Occipital lobe (tissue), 2 donors: ENCODE results near the gene CES1. TPM values are rescaled to one million over a fixed set of nuclear protein-coding genes. Genes with fewer than 3 reads are reported as not detected.
"Not testable (repeated sequence)": the region's sequence is repeated elsewhere in the genome, so short reads cannot be mapped to it uniquely, and the experiment has no call there.

Source experiments
- DNase-seq: peaks from one replicate; lab custom pipeline; 2025; lab: John Stamatoyannopoulos, UW
- total RNA-seq: library from RNA; depleted of rRNA; stranded (reverse); fragments of >200 nt; gene quantifications from one replicate; pipeline ENCODE4 v1.2.3, GENCODE V29; 2014

CES1 gene
- total RNA-seq, 1 donor from 2014 or later = 1.9 TPM

DNA sequence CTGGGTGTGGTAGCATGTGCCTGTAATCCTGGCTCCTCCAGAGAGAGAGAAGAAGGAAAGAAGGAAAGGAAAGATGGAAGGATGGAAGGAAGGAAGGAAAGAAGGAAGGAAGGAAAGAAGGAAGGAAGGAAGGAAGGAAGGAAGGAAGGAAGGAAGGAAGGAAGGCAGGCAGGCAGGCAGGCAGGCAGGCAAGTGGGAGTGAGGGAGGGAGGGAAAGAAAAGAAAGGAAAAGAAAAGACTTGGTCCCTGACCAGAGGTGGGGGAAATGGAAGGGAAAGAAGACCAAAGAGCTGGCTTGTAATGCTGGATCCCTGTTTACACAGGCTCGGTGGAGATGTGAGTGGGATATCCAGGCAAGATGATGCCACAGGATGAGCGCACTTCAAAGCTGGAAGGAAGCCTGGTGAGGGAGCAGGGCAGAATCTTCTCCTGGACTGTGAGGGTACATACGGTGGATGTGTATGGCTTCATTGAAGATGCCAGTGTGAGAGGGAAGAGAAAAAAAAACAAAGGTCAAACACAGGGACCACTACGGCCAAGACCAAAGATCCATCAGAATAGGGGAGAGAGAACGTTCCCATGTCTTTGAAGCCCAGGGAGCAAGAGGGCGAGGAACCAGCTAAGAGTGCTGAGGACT is 2.1 kb downstream of the CES1 start:
- DNase-seq = no peak

DNA sequence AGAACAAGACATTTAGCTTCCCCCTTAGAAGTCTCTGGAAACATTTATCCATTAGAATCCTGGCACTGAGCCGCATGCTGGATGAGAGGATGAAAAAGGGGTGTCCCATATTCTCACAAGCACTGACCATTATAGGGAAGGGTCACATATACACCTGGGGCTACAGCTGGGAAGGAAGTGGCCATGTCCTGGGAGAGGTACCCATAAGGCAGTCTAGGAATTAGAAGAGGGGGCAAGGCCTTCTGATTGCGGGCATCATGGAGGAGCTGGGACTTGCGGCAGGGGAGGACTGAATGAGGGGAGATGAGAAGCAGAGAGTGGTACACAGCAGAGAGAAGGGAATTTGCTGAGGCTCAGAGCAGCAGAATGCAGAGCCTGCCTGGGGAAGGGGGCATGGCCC is 3.7 kb downstream of the CES1 start:
- not testable (repeated sequence) for DNase-seq

DNA sequence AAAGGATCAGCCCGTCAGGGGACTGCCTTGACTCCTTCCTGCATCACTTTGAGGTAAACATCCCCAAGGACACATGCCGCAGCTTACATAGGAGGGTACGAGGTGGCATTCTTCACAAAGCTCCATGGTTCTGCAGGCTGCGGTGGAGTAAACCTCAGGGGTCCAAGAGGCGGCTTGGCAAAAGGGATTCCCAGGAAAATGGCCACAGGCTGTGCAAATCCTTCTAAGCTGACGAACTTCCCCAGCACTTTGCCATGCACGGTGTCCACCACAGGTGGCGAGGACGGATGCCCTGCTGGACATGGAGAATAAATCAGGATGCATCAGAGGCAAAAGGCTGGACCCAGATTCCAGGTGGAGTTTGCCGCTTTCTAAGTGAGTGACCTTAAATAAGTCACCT is 4.2 kb downstream of the CES1 start:
- no peak for DNase-seq

DNA sequence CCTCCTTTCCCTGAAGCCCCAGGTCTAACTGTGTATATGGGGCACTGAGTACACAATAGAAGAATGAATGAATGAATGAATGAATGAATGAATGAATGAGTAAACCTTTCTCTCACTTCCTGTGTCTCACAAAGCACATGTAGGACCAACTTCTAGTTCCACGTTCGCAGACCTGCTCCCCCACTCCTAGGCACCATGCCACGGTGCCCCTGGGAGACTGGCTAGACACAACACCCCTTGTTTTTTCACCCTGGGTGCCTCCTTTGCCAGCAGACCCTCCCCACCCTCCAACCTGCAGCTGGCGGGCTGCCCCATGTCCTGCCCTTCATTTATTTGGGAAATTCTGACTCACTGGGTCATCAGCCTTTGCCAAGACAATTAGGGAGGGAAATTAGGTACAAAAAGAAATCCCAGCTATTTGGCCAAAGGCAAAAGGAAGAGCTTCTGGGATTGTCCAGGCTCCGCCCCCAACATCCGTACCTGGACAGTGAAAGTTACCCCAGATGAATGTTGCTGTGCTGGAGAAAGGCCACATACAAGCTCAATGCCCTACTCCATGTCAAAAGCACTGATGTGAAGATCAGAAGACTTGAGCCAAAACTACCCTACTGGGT is 7.7 kb downstream of the CES1 start:
- no peak for DNase-seq

DNA sequence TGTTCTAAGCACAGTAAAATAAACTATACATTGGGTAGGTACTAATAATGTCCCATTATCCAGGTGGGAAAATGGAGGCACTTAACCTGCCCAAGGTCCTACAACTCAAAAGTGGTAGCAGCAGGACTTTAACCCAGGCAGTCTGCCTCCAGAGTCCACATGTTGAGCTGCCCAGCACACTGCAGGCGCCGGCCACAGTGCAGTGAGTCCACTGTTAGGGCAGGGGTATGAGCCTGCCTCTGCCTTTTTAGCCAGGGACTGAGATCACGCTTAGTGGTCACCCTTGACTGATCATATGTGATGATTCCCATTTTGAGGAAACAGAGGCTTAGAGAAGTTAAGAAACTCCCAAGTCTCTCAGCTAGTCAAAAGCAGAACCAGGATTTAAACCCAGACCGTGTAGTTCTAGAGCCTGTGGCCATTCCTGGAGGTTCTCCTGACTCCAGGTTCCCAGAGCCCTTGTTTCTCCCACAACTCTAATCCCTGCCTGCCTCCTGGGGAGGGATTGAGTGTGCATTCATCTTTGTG is 8.4 kb downstream of the CES1 start:
- no peak for DNase-seq

DNA sequence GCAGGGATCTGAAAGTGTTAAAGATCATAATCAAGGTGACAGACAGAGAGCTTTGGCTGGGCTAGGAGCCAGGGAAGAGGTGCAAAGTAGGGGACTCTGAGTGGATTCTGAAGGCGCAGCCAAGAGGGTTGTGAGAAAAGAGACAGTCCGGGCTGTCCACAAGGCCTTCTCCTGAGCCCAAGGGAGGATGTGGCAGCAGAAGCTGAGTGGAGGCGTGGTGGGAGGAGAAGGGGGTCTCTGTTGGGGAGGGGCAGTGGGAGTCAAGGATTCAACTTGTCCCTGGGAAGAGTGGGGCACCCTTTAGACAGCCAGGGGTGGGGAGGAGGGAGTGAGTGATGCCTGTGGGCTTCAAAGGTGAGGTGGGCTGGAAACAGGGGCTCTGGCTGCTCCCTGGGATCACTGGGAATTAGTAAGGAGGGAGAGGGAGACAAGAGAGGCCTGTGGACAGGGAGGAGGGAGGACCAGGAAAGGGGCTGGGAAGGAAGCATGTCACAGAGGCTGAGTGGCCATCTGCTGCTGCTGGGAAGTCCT is 10.6 kb downstream of the CES1 start:
- DNase-seq = no peak

DNA sequence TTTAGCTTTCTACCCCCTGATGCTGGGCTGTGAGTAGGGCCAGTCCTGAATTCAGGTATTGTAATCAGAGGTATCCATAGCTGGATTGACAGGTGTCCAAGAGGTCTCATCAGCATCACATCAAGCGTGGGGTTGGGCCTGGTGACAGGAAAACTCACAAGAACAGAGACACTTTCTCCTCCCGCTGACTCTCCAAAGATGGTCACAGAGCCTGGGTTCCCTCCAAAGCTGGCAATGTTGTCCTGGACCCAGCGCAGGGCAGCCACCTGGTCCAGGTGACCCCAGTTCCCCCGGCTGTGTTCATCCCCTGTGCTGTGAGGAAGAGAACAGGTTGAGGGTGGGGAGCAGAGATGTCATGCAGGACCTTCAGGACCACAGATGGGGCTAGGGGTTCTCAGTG is 11.7 kb downstream of the CES1 start:
- DNase-seq = no peak

DNA sequence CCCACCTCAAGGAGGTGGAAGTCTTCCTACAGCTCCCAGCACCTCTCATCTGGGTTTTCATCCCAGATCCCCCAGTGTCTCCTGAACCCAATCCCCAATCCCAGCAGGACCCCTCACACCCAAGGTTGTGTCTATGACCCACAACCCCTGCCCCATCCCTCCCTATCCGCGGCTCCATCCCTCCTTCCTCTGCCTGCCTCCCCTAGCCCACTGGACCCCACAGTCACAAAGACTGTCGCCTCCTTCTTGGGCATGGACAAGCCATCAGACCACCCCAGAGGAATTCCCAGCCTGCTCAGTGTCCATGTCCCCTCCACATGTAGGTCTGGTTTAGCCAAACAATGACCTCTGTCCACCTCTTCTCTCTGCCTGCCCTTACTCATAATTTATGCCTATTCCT is 12.3 kb downstream of the CES1 start:
- DNase-seq = no peak

DNA sequence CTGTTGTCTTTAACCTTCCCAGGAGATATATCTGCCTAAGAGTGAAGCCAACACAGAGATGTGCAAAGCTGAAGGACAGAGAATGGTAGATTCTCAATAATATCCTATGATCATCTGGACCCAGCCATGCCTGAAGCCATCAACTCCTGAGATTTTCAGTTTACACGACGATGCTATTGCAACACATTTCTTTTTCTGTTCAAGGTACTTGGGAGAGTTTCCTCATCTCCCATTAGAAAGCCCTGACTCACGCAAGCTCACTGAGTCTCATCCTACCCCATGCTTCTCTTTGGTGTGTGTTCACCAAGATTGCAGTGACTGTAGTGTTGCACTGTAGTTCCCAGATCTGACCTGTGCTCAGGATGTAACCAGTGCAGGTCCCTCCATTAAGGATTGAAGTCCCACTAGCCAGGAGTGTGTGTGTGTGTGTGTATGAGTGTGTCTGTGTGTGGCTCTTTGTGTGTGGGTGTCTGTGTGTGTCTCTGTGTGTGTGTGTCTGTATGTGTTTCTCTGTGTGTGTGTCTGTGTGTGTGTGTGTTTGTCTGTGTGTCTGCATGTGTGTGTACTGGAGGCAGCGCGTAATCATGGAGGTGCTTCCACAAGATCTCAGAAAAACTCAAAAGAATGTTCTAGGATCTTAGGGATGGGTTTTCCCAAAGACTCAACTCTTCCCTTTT is 15.5 kb downstream of the CES1 start:
- no peak for DNase-seq

DNA sequence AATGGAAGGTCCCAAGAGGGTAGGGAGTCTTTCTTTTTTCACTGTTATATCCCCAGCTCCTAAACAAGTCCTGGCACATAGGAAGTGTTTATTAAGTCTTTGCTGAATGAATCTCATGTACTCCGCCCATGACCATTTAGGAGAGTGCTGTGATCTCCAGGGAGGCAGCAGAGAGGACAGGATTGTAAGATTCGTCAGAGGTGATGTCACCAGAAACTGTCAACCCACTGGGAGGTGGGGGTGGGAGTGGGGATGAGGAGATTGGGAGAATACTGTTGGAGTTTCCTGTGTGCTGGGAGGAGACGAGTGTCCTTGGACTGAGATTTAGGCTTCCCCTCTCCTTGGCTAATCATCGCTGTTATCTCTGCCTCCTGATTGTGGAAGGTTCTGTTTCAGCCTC is 16.7 kb downstream of the CES1 start:
- DNase-seq = not testable (repeated sequence)

DNA sequence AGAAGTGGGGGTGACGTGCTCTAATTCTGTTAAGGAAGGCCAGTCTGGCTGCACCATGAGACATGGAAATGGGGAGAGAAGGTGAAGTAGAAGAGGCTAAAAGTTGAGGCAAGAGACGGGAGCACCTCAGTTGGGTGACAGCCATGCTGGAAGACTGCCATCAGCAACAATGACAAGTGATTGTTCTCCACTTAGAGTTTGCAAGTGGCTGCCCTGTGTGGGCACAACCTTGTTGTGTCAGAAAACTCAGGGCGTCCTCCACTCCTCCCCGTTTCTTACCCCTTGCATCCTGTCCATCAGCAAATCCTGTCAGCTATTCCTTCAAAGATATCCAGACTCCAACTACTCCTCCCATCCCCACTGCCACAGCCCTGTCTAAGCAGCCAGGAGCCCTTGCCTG is 17.6 kb downstream of the CES1 start:
- DNase-seq = no peak

DNA sequence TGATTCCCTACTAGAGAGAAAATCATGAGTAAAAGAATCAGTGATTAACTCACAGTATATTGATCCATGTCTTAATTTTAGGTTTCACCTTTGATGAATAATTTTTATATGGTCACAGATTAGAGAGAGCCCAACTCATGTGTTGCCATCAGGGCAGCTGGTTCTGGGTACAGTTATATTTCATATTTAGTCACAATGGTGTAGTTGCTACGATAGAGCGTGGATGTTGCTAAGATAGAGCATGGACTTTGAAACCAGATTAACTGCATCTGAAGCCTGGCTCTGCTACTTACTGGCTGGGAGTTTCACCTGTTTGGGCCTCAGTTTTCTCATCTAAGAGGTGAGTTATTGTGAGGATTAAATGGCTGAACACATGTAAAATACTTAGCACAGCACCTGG is 18.7 kb downstream of the CES1 start:
- not testable (repeated sequence) for DNase-seq

DNA sequence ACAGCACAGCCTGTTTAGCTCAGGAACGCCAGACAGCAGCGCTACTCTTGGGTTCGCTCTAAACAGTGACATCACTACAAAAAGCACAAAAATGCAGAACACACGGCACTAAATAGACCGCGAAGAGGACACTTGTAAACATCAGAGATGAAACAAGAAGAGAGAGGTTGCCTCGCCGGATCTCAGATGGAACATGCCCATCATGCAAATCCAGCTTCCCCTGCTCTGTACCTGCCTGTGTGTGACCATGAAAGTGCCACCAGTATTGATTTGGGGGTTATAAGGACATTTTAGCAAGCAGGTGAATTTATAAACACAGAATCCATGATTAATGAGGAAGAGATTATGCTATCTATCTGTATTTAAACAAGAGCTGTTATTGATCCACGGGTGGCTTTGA is 19.2 kb downstream of the CES1 start:
- not testable (repeated sequence) for DNase-seq

DNA sequence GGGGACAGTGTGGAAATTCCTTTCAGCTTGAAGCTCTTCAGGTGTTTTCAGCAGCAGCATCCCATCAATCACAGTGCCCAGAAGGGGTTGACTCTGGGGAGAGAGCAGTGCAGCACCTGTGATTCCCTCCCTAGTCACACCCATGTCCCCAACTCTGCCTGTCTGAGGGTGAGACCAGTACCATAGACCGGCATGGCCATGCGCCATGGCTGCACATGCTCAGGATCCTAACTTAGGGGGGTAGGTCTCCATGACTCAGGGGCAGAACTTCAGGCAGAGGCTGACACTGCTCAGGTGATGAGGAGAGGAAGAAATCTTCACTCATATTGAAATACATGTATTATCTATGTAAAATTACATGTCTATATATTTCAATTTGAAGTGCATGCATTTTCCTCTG is 19.9 kb downstream of the CES1 start:
- no peak for DNase-seq

DNA sequence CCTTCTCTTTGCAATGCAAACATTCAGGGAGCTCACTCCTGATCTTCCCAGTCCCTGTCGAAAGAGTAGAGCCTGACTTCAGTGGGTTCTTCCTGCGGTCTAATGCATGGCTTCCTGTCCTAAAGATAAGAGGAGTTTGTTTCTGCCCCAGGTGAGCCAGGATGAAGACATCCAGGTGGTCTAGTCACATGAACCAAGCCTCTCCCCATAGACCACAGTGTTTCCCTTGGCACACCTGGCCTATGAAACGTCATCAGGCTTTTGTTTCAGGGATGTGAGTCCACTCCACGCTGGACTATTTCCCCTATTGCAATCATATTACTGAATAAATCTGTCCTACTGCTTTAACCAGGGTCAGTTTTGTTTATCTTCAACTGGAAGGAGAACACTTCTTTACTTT is 21.1 kb downstream of the CES1 start:
- DNase-seq = no peak

DNA sequence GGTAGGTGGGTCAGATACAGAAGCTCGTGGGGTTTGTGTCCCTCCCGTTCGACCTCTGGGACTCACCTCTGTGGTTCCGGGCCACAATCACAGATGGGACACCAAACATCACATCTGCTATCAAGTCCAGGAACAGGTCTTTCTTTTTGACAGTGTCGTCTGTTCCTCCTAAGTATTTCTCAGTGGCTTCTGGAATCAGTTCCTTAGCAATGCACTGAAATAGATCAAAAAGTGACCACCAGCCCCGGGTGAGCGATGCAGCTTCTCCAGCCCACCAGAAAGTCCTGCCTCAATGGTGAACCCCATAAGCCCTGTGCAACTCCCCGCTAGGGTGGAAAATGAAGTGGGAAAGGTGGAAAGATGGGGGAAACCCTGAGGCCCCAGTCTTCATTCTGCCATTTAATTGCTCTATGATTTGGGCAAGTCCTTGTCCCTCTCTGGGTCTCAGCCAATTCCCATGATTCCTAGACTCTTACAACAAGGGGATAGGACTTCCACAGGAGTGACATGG is 22.4 kb downstream of the CES1 start:
- DNase-seq = no peak

DNA sequence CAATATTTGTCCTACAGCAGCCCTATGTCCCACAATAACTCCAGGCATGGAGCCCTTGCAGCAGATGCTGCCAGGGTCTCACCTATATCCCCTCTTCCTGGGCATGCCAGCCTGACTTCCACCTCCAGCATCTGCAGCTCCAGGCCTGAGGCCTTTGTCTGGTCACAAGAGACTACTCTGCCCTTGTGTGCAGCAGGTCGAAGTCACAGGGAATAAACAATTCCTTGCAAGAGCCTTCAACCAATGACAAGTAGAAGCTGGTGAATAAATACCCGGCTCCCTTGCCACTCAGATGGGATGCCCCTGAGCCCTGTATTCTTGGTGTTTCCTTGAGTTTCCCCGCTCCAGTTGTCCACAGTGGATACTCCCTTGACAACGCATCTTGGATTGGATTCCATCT is 23.0 kb downstream of the CES1 start:
- no peak for DNase-seq

DNA sequence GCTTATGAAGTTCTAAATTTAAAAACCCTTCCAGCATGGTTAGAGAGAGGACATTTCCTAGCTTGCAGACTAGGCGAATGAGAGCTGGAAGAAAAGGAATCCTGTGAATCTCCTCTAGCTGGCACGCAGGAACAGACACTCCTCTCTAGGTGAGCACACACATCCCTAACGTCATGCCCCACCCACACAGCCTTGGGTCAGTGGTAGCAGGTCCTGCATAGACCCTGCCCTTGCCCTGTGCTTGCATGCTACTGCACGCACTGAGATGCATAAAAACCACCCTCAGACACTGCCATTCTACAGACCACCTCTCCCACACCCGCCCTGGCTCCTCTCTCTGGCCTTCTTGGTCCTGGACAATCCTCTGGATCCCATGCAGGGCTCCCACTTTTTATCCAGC is 23.5 kb downstream of the CES1 start:
- no peak for DNase-seq

DNA sequence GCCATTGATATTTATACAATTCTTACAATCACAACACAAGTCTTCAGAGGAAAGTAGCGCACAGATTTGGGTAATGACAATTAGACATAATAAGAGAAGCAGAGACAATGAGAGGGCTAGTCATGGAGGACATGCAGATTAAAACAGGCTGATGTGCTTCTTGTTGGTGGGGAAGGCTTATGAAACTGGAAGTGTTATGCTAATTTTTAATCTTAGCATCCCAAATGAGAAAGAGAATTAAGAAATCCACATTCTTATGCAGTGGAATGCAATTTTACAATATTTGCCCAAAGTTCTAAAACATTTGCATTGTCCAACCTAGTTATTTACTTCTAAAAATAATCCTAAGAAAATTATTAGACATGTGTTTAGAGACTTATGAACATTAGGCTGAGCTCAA is 24.6 kb downstream of the CES1 start:
- not testable (repeated sequence) for DNase-seq

DNA sequence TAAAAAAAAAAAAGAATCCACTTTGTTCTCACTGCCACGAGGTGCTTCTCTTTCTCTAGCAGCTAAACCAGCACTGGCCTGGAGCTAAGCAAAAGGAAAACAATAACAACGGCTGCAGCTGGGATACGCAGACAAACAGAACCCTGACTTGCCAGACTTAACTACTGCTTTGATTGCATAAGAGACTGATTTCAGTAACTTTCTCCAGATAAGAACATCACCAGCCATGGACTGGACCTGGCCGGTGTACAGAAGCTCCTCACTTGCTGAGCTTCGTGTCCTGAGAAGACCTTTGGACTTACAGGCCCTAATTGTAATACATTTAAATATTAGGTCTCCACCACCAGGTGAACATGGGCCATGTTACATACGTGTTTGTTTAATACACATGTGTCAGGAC is 27.8 kb downstream of the CES1 start:
- not testable (repeated sequence) for DNase-seq

DNA sequence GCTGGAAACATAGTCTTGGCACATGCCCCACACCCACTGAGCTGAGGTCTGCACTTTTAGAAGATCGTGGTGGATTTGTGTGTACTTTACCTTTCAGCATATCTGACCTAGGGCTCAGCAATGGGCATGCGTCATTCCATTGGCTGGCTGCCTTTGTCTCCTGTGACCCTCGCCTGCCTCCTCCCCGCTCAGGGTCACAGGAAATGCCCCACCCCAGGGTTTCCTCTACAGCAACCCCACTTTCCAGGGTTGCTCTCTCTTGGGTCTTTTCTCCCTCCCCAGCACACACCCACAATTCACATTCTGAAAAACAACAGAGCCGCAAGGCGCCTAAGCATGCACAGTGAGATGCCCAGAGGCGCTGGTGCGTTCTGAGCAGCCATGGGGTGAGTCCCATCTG is 29.2 kb downstream of the CES1 start:
- DNase-seq = not testable (repeated sequence)

DNA sequence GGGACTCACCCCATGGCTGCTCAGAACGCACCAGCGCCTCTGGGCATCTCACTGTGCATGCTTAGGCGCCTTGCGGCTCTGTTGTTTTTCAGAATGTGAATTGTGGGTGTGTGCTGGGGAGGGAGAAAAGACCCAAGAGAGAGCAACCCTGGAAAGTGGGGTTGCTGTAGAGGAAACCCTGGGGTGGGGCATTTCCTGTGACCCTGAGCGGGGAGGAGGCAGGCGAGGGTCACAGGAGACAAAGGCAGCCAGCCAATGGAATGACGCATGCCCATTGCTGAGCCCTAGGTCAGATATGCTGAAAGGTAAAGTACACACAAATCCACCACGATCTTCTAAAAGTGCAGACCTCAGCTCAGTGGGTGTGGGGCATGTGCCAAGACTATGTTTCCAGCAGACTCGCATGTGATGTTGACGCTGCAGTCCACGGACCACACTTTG is 39.9 kb downstream of the CES1 start:
- DNase-seq = not testable (repeated sequence)
